Activated T-cell treated with anti-CD3 and anti-CD28 coated beads, Interleukin-2, amount 50 U/mL, for 72 hours (primary cell): ENCODE results near the gene ZNF805. TPM values are rescaled to one million over a fixed set of nuclear protein-coding genes. Genes with fewer than 3 reads are reported as not detected.

Experiments used
- total RNA-seq, 2 donors: library from RNA; stranded (reverse); gene quantifications; one replicate each; pipeline ENCODE4 v1.2.3, GENCODE V29; 2022

The ZNF805 gene
- total RNA-seq, 2 donors from 2014 or later: 14.4 to 16.2 TPM

Other genes with a start within 250 kb of the ZNF805 start
- gene USP29, start 120.6 kb upstream of the ZNF805 start, total RNA-seq: not detected
- not detected for gene ZIM3, start 95.4 kb upstream of the ZNF805 start, total RNA-seq
- not detected for gene DUXA, start 73.1 kb upstream of the ZNF805 start, total RNA-seq
- 10 to 100 TPM; 38.7 to 43.3 TPM for gene ZNF264, start 49.1 kb upstream of the ZNF805 start, total RNA-seq
- gene AURKC, start 9.6 kb upstream of the ZNF805 start, total RNA-seq: 1 to 10 TPM; 2.2 to 4.3 TPM
- 100 to 1,000 TPM; 114 to 129 TPM for gene ZNF460, start 39.9 kb downstream of the ZNF805 start, total RNA-seq
- 1 to 10 TPM; 8.4 to 9.0 TPM for gene ZNF543, start 79.8 kb downstream of the ZNF805 start, total RNA-seq
- gene ZNF304, start 110.6 kb downstream of the ZNF805 start, total RNA-seq: 1 to 10 TPM; 8.1 to 8.3 TPM
- gene TRAPPC2B, start 122.9 kb downstream of the ZNF805 start, total RNA-seq: 1 to 10 TPM; 7.3 to 8.5 TPM
- 1 to 10 TPM; 3.9 to 4.5 TPM for gene ZNF547, start 122.9 kb downstream of the ZNF805 start, total RNA-seq
- 10 to 100 TPM; 40.4 to 62.8 TPM for gene ZNF548, start 149.2 kb downstream of the ZNF805 start, total RNA-seq
- gene ZNF17, start 170.5 kb downstream of the ZNF805 start, total RNA-seq: 10 to 100 TPM; 11.0 to 12.0 TPM
- 10 to 100 TPM; 16.5 to 18.0 TPM for gene ZNF749, start 194.7 kb downstream of the ZNF805 start, total RNA-seq
- 1 to 10 TPM in 1 of 2 donors, under 1 TPM in 1; 0.37 to 1.1 TPM for gene VN1R1, start 216.5 kb downstream of the ZNF805 start, total RNA-seq
- gene ZNF772, start 236.9 kb downstream of the ZNF805 start, total RNA-seq: 1 to 10 TPM; 6.4 to 7.7 TPM
- gene ZNF419, start 247.1 kb downstream of the ZNF805 start, total RNA-seq: 10 to 100 TPM; 10.2 to 11.1 TPM